ENCODE results near the gene MTA2. TPM values are rescaled to one million over a fixed set of nuclear protein-coding genes. Genes with fewer than 3 reads are reported as not detected.
"Not testable (repeated sequence)": the region's sequence is repeated elsewhere in the genome, so short reads cannot be mapped to it uniquely, and the experiment has no call there.

MTA2 gene
- total RNA-seq, 1 donor from 2014 or later: 68.4 TPM

GRCh38 chr11:62554387-62555167, 47.1 kb downstream of the MTA2 start:
- Histone ChIP-seq H3K9me3 (no peaks in the 10 kb centered on the region), H3K4me1 (peaks cover 88% of the 10 kb centered on the region), H3K27ac (peak overlapping the region; percentile 93), H3K4me3 (peak overlapping the region; percentile 29), H3K36me3 (peaks cover 16% of the 10 kb centered on the region), H3K27me3 (ENCODE audit: low read depth) (no peaks in the 10 kb centered on the region)
- intact Hi-C loops (cut with DNase I): no loop called here
- TF ChIP-seq CTCF (IDR thresholded peaks at IDR 0.05): no peak
- DNase-seq: peak; percentile 50
- no peak for ATAC-seq

GRCh38 chr11:62553839-62554361, 47.8 kb downstream of the MTA2 start:
- H3K27ac ChIP-seq: peak overlapping the region; percentile 93
- no peak for TF ChIP-seq CTCF (IDR thresholded peaks at IDR 0.05)
- no peaks in the 10 kb centered on the region for H3K9me3 ChIP-seq
- ATAC-seq: no peak
- DNase-seq: no peak
- peak overlapping the region; percentile 29 for H3K4me3 ChIP-seq
- peaks cover 94% of the 10 kb centered on the region for H3K4me1 ChIP-seq
- H3K27me3 ChIP-seq (ENCODE audit: low read depth): no peaks in the 10 kb centered on the region
- H3K36me3 ChIP-seq: peaks cover 9% of the 10 kb centered on the region
- intact Hi-C loops (cut with DNase I): no loop called here

- H3K27ac ChIP-seq: peak overlapping the region; percentile 93
- intact Hi-C loops (cut with DNase I): no loop called here
- peak; percentile 92 for DNase-seq
- peak overlapping the region; percentile 29 for H3K4me3 ChIP-seq
- H3K9me3 ChIP-seq: no peaks in the 10 kb centered on the region
- H3K27me3 ChIP-seq (ENCODE audit: low read depth): no peaks in the 10 kb centered on the region
- ATAC-seq: peak; percentile 85 to 88
- TF ChIP-seq CTCF (IDR thresholded peaks at IDR 0.05): no peak
- H3K36me3 ChIP-seq: peaks cover 3% of the 10 kb centered on the region
- H3K4me1 ChIP-seq: peaks cover 99% of the 10 kb centered on the region
Measured at GRCh38 chr11:62553080-62553838, 48.4 kb downstream of the MTA2 start.

GRCh38 chr11:62552485-62553079, 49.1 kb downstream of the MTA2 start:
- H3K27me3 ChIP-seq (ENCODE audit: low read depth): no peaks in the 10 kb centered on the region
- peak overlapping the region; percentile 29 for H3K4me3 ChIP-seq
- H3K27ac ChIP-seq: peak overlapping the region; percentile 93
- DNase-seq (no peak), ATAC-seq (no peak)
- TF ChIP-seq CTCF (IDR thresholded peaks at IDR 0.05): no peak
- no peaks in the 10 kb centered on the region for H3K9me3 ChIP-seq
- H3K36me3 ChIP-seq: no peaks in the 10 kb centered on the region
- intact Hi-C loops (cut with DNase I): no loop called here
- peaks cover 99% of the 10 kb centered on the region for H3K4me1 ChIP-seq

GRCh38 chr11:62550478-62550877, 51.2 kb downstream of the MTA2 start:
- intact Hi-C loops (cut with DNase I); H3K4me3 ChIP-seq; H3K27me3 ChIP-seq (ENCODE audit: low read depth); DNase-seq; H3K9me3 ChIP-seq; ATAC-seq; H3K36me3 ChIP-seq: not testable (repeated sequence)
- Histone ChIP-seq H3K4me1 (peaks cover 85% of the 10 kb centered on the region), H3K27ac (peak overlapping the region; percentile 93)

Measured in lower lobe of right lung (tissue), 2 donors.